NCI-H2227 treated with DMSO at 0.1 percent for 48 hours (cell line): ENCODE results near the gene TBC1D8.
"Not testable (repeated sequence)": the region's sequence is repeated elsewhere in the genome, so short reads cannot be mapped to it uniquely, and the experiment has no call there.

Experiments used
- DNase-seq: peaks from one replicate; lab custom pipeline; 2025; lab: John Stamatoyannopoulos, UW

Gene TBC1D8

GRCh38 chr2:101151146-101151858 is at the start of gene TBC1D8:
TBC1D8 (minus strand) TSS chr2:101151382; CDS start chr2:101151253, 129 bp downstream.
- peak; percentile 64 for DNase-seq

DNA sequence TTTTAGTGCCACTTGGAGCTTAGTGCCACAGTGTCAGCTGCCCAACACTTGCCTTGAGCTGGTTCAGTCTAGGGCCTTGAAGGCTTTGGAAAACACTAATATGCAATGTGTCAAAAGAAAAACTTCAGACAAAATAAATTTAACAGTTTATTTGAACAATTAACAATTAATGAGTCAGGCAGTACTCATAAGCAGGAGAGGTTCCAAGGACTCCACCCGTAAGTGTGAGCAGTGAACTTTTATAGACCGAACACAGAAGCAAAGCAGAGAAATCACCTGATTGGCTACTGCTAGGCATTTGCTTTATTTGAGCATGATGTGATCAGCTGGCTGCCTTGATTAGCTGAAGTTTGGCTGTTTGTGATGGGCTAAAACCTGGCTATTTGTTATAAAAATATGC is 49.5 kb upstream of the TBC1D8 start:
- no peak for DNase-seq

DNA sequence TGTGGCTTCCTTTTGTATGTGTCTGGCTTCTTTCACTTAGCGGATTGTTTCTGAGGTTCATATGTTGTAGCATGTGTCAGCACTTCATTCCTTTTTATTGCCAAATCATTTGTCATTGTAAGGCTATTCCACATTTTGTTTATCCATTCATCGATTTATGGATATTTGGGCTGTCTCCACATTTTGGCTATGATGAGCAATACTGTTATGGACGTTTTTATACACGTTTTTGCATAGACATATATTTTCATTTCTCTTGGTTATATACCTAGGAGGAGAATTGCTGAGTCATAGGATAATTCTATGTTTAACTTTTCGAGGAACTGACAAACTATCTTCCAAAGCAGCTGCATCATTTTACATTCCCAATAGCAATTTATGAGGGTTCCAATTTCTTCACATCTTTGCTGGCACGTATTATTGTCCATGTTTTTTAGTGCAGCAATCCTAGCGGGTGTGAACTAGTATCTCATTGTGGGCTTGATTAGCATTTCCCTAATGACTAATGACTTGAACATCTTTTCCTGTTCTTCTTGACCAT is 48.1 kb upstream of the TBC1D8 start:
- DNase-seq: no peak

DNA sequence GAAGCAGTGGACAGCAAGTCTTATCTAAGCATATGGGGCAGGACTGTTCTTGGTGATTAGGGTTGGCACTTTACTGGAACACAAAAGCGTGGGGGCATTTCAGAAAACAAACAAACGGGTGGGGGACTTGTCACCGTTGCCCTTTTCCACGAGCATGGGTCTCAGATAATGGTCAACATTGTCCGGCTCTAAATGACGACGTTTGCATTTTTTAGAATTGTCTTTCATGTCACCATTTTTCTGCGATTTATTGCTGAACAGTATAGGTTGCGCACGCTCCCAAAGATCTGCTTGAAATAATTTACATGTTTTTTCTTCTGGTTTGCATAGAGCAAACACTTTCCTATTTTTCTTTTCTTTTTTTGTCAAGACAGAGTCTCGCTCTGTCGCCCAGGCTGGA is 46.6 kb upstream of the TBC1D8 start:
- no peak for DNase-seq

GRCh38 chr2:101197215-101197745 is 46.1 kb upstream of the TBC1D8 start:
- DNase-seq: no peak

- DNase-seq: no peak
Measured at GRCh38 chr2:101195871-101196661, 44.9 kb upstream of the TBC1D8 start.

DNA sequence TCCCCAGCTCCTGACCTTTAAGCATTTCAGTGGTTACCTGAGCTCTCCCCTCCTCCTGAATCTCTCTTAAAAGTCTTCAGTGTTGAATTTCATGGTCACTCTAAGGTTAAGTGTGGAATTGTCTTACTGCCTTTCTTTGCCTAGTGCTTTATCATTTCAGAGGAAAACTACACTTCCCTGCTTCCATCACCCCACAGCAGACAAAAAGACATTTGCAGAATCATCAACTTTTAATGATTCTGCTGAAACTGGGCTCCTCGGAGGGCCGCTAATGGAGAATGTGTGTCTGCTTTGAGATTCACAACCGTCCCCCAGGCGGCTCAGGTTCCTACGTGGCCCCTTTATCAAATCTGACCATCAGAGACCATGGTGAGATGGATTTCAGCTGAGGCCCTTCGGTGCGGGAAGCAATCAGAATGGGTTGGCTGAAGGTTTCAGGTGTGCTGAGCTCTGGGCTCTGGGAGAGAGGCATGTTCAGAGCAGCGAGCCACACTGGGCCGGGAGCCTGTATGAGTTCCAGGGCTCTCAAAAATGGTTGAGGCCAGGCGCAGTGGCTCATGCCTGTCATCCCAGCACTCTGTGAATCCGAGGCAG is 41.9 kb upstream of the TBC1D8 start:
- DNase-seq: no peak

- no peak for DNase-seq
Measured at GRCh38 chr2:101190747-101191516, 39.8 kb upstream of the TBC1D8 start.

- no peak for DNase-seq
Measured at GRCh38 chr2:101188683-101189405, 37.7 kb upstream of the TBC1D8 start.

DNA sequence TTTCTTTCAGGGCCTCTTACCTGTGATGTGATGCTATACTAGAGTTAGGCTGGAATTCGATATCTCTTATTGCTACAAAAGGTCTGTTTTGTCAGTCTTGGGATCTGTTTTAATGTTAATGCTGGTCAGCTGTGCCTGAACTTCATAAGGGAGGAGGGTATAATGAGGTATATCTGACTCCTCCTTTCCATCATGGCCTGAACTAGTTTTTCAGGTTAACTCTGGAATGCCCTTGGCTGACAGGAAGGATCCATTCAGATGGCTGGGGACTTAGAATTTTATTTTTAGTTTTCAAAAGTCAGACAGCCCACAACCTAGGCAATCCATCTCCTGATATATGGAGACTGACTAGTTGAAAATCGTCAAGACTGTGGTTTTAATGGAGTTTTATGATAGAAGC is 35.9 kb upstream of the TBC1D8 start:
- DNase-seq: no peak

DNA sequence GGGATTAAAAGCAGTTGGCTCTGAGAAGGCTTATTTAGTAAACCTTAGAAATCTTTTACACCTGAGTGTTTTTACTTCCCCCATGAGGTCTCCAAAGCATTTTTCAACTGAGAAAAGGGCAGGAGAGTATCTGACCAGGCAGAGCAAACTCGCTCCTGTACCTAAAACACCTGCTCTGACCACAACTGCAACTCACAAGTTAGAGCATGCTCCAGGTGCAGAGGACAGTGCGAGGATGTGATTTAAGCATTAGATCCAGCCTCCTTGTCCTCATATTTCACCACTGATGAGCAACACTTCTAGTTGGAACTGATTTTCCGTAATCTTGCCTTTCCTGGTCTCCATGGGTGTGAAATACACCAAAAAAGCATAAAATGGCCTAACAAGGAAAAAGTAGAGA is 34.5 kb upstream of the TBC1D8 start:
- DNase-seq: no peak

GRCh38 chr2:101185085-101185484 is 33.9 kb upstream of the TBC1D8 start:
- no peak for DNase-seq

DNA sequence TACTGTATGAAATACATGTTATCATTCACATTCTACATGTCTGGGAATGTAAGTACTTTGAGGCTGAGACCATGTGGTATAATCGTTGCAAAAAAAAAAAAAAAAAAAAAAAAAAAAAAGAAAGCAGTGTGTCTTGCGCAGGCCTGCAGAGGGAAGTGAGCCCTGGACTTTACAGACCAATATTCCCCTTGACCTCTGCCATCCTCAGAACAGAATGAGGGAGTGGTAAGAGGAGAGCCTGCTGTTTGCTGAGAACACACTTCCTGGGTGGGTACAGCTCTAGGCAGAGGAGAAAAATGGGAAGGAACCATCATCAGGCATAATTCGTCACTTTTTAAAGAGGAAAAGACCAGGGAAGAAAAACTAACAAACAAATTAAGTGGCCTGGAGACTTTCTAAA is 28.8 kb upstream of the TBC1D8 start:
- DNase-seq: no peak

GRCh38 chr2:101176803-101177202 is 25.6 kb upstream of the TBC1D8 start:
- no peak for DNase-seq

GRCh38 chr2:101175991-101176390 is 24.8 kb upstream of the TBC1D8 start:
- DNase-seq: no peak

GRCh38 chr2:101173707-101174295 is 22.6 kb upstream of the TBC1D8 start:
- no peak for DNase-seq

DNA sequence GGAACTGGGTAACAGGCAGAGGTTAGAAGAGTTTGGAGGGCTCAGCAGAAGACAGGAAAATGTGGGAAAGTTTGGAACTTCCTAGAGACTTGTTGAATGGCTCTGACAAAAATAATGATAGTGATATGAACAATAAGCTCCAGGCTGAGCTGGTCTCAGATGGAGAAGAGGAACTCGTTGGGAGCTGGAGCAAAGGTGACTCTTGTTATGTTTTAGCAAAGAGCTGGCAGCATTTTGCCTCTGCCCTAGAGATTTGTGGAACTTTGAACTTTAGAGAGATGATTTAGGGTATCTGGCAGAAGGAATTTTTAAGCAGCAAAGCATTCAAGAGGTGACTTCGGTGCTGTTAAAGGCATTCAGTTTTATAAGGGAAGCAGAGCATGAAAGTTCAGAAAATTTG is 18.6 kb upstream of the TBC1D8 start:
- not testable (repeated sequence) for DNase-seq

DNA sequence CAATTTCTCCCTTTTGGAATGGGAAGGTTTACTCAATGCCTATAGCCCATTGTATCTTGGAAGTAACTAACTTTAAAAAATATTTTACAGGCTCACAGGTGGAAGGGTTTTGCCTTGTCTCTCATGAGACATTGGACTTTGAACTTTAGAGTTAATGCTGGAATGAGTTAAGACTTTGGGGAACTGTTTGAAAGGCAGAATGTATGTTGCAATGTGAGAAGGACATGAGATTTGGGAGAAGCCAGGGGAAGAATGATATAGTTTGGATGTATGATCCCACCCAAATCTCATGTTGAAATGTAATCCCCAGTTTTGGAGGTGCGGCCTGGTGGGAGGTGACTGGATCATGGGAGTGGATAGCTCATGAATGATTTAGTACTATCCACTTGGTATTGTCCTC is 17.5 kb upstream of the TBC1D8 start:
- DNase-seq: no peak

DNA sequence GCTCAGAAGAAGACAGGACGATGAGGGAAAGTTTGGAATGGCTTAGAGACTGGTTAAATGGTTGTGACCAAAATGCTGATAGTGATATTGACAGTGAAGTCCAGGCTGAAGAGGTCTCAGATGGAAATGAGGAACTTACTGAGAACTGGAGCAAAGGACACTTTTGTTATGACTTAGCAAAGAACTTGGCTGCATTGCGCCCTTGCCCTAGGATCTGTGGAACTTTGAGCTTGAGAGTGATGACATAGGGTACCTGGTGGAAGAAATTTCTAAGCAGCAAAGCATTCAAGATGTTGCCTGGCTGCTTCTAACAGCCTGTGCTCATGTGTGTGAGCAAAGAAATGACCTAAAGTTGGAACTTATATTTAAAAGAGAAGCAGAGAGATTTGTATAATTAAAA is 16.4 kb upstream of the TBC1D8 start:
- not testable (repeated sequence) for DNase-seq

DNA sequence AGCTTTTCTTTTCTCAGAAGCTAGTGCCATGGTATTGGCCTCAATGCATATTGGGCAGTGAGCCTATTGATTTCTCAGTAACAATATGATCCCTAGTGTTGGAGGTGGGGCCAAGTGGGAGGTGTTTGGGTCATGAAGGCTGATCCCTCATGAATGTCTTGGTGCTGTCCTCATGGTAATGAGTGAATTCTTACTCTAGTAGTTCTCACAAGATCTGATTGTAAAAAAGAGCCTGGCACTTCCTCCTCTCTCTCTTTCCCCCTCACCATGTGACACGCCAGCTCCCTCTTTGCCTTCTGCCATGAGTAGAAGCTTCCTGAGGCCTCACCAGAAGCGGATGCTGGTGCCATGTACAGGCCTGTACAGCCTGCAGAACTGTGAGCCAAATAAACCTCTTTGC is 12.8 kb upstream of the TBC1D8 start:
- no peak for DNase-seq
